ENCODE results near the gene USP44. TPM values are rescaled to one million over a fixed set of nuclear protein-coding genes. Genes with fewer than 3 reads are reported as not detected.

Gene USP44
- total RNA-seq, 2 donors from 2014 or later: 0.22 to 0.80 TPM

GRCh38 chr12:95553197-95553943 lies 2.1 kb upstream of the USP44 start:
- Histone ChIP-seq H3K27me3 (peaks cover 8% of the 10 kb centered on the region), H3K9ac (ENCODE audit: low read depth in 2 of 2, low read length in 2 of 2) (no peak overlapping the region), H3K9me3 (no peaks in the 10 kb centered on the region), H3K36me3 (no peaks in the 10 kb centered on the region), H3K4me3 (no peak overlapping the region), H3K27ac (no peak overlapping the region), H3K4me1 (no peaks in the 10 kb centered on the region)
- TF ChIP-seq CTCF (IDR thresholded peaks at IDR 0.05): no peak
- intact Hi-C loops (cut with DNase I): no loop called here
- no peak for DNase-seq

GRCh38 chr12:95551913-95552516 lies 739 bp upstream of the USP44 start:
- no peak for TF ChIP-seq CTCF (IDR thresholded peaks at IDR 0.05)
- no peaks in the 10 kb centered on the region for H3K9me3 ChIP-seq
- H3K36me3 ChIP-seq: no peaks in the 10 kb centered on the region
- H3K27me3 ChIP-seq: peaks cover 17% of the 10 kb centered on the region
- H3K9ac ChIP-seq (ENCODE audit: low read depth in 2 of 2, low read length in 2 of 2): no peak overlapping the region
- H3K27ac ChIP-seq: no peak overlapping the region
- DNase-seq: no peak
- H3K4me1 ChIP-seq: no peaks in the 10 kb centered on the region
- intact Hi-C loops (cut with DNase I): no loop called here
- no peak overlapping the region for H3K4me3 ChIP-seq

GRCh38 chr12:95549392-95550084 lies 1.7 kb downstream of the USP44 start:
- Histone ChIP-seq H3K4me3 (no peak overlapping the region), H3K27ac (no peak overlapping the region), H3K27me3 (peaks cover 17% of the 10 kb centered on the region), H3K9me3 (no peaks in the 10 kb centered on the region), H3K4me1 (no peaks in the 10 kb centered on the region), H3K9ac (ENCODE audit: low read depth in 2 of 2, low read length in 2 of 2) (no peak overlapping the region), H3K36me3 (no peaks in the 10 kb centered on the region)
- DNase-seq: no peak
- TF ChIP-seq CTCF (IDR thresholded peaks at IDR 0.05): no peak
- intact Hi-C loops (cut with DNase I): no loop called here

GRCh38 chr12:95548539-95549391 lies 2.5 kb downstream of the USP44 start:
- Histone ChIP-seq H3K27me3 (peaks cover 17% of the 10 kb centered on the region), H3K9me3 (no peaks in the 10 kb centered on the region), H3K9ac (ENCODE audit: low read depth in 2 of 2, low read length in 2 of 2) (peak overlapping the region in 1 of 2 donors; percentile 50), H3K36me3 (no peaks in the 10 kb centered on the region), H3K4me3 (peak overlapping the region; percentile 57), H3K27ac (no peak overlapping the region), H3K4me1 (no peaks in the 10 kb centered on the region)
- no peak for TF ChIP-seq CTCF (IDR thresholded peaks at IDR 0.05)
- no peak for DNase-seq
- intact Hi-C loops (cut with DNase I): no loop called here

- peak overlapping the region; percentile 57 for H3K4me3 ChIP-seq
- H3K36me3 ChIP-seq: no peaks in the 10 kb centered on the region
- no peaks in the 10 kb centered on the region for H3K4me1 ChIP-seq
- no peak for TF ChIP-seq CTCF (IDR thresholded peaks at IDR 0.05)
- no peaks in the 10 kb centered on the region for H3K9me3 ChIP-seq
- intact Hi-C loops (cut with DNase I): no loop called here
- no peak for DNase-seq
- H3K27ac ChIP-seq: no peak overlapping the region
- H3K9ac ChIP-seq (ENCODE audit: low read depth in 2 of 2, low read length in 2 of 2): peak overlapping the region in 1 of 2 donors; percentile 50
- H3K27me3 ChIP-seq: peaks cover 17% of the 10 kb centered on the region
These were observed 3.2 kb downstream of the USP44 start for GRCh38 chr12:95548056-95548538.
